ENCODE measurements around the gene GPR158.

The GPR158 gene

GRCh38 chr10:25502453-25502852, 327.7 kb downstream of the GPR158 start:
- no peak overlapping the region for H3K4me3 ChIP-seq (IDR thresholded peaks at IDR 0.05; ENCODE audit: insufficient read depth, low read depth, low read length)
- H2AFZ ChIP-seq (ENCODE audit: low read depth): no peak overlapping the region
- H3K4me2 ChIP-seq: no peak overlapping the region
- no peaks in the 10 kb centered on the region for H3K79me2 ChIP-seq (ENCODE audit: insufficient read depth, low read depth)
- H4K20me1 ChIP-seq (ENCODE audit: insufficient read depth): no peaks in the 10 kb centered on the region
- H3K36me3 ChIP-seq (ENCODE audit: insufficient read depth): no peaks in the 10 kb centered on the region
- no peaks in the 10 kb centered on the region for H3K4me1 ChIP-seq (ENCODE audit: low read depth, poor library complexity, severe bottlenecking)
- no peaks in the 10 kb centered on the region for H3K27me3 ChIP-seq (ENCODE audit: insufficient read depth, low read depth)
- TF ChIP-seq CTCF (conservative IDR thresholded peaks at IDR 0.05; ENCODE audit: low read depth, low read length): no peak
- H3K27ac ChIP-seq: no peak overlapping the region
- H3K9ac ChIP-seq: no peak overlapping the region

GRCh38 chr10:25504306-25504705, 329.5 kb downstream of the GPR158 start:
- no peaks in the 10 kb centered on the region for H4K20me1 ChIP-seq (ENCODE audit: insufficient read depth)
- H3K4me1 ChIP-seq (ENCODE audit: low read depth, poor library complexity, severe bottlenecking): no peaks in the 10 kb centered on the region
- H3K4me3 ChIP-seq (IDR thresholded peaks at IDR 0.05; ENCODE audit: insufficient read depth, low read depth, low read length): no peak overlapping the region
- no peaks in the 10 kb centered on the region for H3K36me3 ChIP-seq (ENCODE audit: insufficient read depth)
- H3K27ac ChIP-seq: no peak overlapping the region
- TF ChIP-seq CTCF (conservative IDR thresholded peaks at IDR 0.05; ENCODE audit: low read depth, low read length): no peak
- no peak overlapping the region for H3K4me2 ChIP-seq
- no peak overlapping the region for H3K9ac ChIP-seq
- H3K27me3 ChIP-seq (ENCODE audit: insufficient read depth, low read depth): no peaks in the 10 kb centered on the region
- no peak overlapping the region for H2AFZ ChIP-seq (ENCODE audit: low read depth)
- H3K79me2 ChIP-seq (ENCODE audit: insufficient read depth, low read depth): no peaks in the 10 kb centered on the region

GRCh38 chr10:25504838-25505237, 330.0 kb downstream of the GPR158 start:
- H3K4me2 ChIP-seq: no peak overlapping the region
- H3K36me3 ChIP-seq (ENCODE audit: insufficient read depth): no peaks in the 10 kb centered on the region
- no peak overlapping the region for H3K27ac ChIP-seq
- no peak overlapping the region for H3K4me3 ChIP-seq (IDR thresholded peaks at IDR 0.05; ENCODE audit: insufficient read depth, low read depth, low read length)
- no peaks in the 10 kb centered on the region for H3K27me3 ChIP-seq (ENCODE audit: insufficient read depth, low read depth)
- H2AFZ ChIP-seq (ENCODE audit: low read depth): no peak overlapping the region
- no peak for TF ChIP-seq CTCF (conservative IDR thresholded peaks at IDR 0.05; ENCODE audit: low read depth, low read length)
- H3K4me1 ChIP-seq (ENCODE audit: low read depth, poor library complexity, severe bottlenecking): no peaks in the 10 kb centered on the region
- no peaks in the 10 kb centered on the region for H3K79me2 ChIP-seq (ENCODE audit: insufficient read depth, low read depth)
- H4K20me1 ChIP-seq (ENCODE audit: insufficient read depth): no peaks in the 10 kb centered on the region
- no peak overlapping the region for H3K9ac ChIP-seq

GRCh38 chr10:25505466-25505865, 330.7 kb downstream of the GPR158 start:
- no peaks in the 10 kb centered on the region for H3K36me3 ChIP-seq (ENCODE audit: insufficient read depth)
- no peaks in the 10 kb centered on the region for H3K4me1 ChIP-seq (ENCODE audit: low read depth, poor library complexity, severe bottlenecking)
- H3K27me3 ChIP-seq (ENCODE audit: insufficient read depth, low read depth): no peaks in the 10 kb centered on the region
- no peak for TF ChIP-seq CTCF (conservative IDR thresholded peaks at IDR 0.05; ENCODE audit: low read depth, low read length)
- H3K4me3 ChIP-seq (IDR thresholded peaks at IDR 0.05; ENCODE audit: insufficient read depth, low read depth, low read length): no peak overlapping the region
- H3K27ac ChIP-seq: no peak overlapping the region
- no peak overlapping the region for H3K4me2 ChIP-seq
- H3K9ac ChIP-seq: no peak overlapping the region
- H2AFZ ChIP-seq (ENCODE audit: low read depth): no peak overlapping the region
- H4K20me1 ChIP-seq (ENCODE audit: insufficient read depth): no peaks in the 10 kb centered on the region
- H3K79me2 ChIP-seq (ENCODE audit: insufficient read depth, low read depth): no peaks in the 10 kb centered on the region
